ENCODE data around the gene SYNRG.

The SYNRG gene

GRCh38 chr17:37605813-37606505, 3.3 kb downstream of the SYNRG start:
- DNase-seq (ENCODE audit: low spot score): no peak

DNA sequence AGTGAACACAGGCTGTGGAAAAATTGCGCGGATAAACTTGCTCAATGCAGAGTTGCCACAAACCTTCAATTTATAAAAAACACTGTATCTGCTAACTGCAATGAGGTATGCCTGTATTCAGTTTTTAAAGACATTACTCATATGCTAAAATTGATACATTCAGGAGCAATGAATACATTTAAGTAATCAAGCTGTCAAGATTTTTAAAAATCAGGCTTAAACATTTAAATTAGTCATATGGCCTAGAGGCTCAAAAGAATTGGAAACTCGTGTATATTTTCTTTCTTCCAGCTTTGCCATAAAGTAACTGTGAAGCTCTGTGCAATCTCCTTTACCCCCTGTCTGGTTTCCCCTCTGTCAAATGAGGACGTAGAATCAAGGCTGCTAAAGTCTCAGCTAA, 4.1 kb downstream of the SYNRG start:
- no peak for DNase-seq (ENCODE audit: low spot score)

DNA sequence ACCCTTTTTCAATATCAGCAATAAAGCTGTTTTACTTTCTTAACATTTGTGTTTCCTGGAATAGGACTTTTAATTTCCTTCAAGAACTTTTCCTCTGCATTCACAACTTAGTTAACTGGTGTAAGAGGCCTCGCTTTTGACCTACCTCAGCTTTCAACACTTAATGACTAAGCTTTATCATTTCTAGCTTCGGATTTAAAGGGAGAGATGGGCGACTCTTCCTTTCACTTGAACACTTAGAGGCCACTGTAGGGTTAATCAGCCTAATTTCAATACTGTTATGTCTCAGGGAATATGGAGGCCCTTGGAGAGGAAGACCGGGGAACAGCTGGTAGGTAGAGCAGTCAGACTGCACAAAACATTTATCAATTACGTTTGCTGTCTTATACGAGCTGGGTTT, 4.7 kb downstream of the SYNRG start:
- DNase-seq (ENCODE audit: low spot score): no peak

DNA sequence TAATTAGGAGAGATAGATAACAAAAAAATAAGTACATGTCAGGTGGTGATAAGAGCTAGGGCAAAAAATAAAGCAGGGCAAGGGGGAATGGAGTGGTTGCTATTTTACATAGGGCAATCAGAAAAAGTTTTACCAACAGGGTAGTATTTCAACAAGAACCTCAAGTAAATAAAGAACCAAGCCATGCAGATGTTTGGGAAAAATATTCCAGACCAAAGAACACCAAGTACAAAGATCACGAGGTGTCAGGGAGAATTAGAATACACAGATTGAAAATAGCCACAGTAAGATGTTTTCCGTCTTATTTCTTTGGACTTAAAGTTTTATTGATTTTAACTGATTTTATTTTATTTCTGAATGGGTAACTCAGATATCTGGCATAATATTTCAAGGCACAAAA, 11.1 kb downstream of the SYNRG start:
- DNase-seq (ENCODE audit: low spot score): no peak

DNA sequence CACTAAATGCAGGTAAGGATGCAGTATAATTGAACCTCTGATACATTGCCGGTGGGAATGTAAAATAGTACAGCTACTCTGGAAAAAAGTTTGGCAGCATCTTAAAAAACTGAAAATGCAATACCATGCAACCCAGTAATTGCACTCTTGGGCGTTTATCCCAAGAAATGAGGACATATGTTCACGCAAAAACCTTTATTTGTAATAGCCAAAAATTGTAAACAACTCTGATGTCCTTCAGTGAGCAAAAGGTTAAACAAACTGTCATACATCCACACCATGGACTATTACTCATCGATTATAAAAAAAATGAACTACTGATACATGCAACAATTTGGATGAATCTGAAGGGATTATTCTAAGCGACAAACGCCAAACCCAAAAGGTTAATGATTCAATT, 16.9 kb downstream of the SYNRG start:
- DNase-seq (ENCODE audit: low spot score): no peak

- DNase-seq (ENCODE audit: low spot score): no peak
Observed at GRCh38 chr17:37585066-37585465, 24.2 kb downstream of the SYNRG start.

DNA sequence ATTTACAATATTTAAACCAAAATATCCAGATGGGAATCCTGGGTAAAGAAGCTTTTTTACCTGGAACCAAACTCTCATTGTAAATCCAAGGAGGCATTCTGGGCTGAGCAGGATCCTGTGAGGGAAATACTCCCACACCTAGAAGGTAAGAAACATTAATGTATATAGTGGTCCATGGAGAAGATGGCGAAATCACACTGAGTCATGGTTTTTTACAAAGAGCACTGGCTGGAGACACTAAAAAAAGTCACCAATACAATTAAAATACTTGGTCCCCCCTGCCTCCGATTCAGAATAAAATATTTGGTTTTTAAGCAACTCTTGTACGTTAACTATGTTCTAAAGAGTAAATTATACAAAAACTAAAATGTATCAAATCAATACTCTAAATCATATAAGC, 32.9 kb downstream of the SYNRG start:
- DNase-seq (ENCODE audit: low spot score): no peak

GRCh38 chr17:37574427-37574826, 34.8 kb downstream of the SYNRG start:
- DNase-seq (ENCODE audit: low spot score): no peak

DNA sequence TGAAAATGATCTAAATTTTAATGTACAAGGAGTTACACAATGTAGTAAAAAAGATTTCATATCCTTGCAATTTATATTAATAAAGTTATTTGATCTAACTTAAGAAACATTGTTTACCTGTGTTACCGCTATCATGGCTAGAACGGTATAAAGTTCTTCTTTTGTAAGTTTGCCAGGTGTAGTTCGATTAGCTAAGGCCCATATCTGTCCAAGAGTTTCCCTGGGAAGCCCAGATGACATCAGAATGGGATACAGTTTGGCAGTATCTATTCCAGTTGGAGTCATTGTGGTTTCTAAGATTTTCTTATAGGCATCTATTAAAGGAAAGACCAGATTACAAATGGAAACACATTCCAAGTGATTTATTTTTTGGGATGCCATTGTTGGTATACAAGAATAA, 37.5 kb downstream of the SYNRG start:
- DNase-seq (ENCODE audit: low spot score): no peak

DNA sequence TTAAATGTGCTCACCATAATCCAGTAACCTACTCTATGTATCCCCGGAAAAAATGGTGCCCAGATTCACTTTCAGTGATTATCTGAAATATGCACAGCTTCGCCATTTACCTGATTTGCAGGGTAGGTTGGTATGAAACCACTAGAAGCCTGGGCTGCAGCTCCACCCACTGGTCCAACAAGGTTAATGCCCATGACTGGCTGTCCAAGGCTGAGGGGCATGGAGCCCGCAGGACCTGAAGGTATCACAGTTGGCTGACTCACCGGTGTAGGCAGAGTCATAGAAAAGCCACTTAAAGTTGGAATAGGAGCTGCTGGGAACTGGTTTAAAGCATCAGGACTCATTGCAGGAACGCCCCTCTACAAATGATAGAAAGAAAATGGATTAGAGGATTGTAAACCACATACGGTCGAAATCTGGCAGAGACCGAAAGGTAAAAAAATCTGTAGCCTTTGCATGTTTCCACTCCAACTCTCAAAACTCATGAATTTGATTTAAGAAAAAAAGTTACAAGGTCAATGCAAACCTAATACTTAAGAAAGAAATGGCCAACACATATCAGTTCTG, 38.6 kb downstream of the SYNRG start:
- DNase-seq (ENCODE audit: low spot score): peak; percentile 41

- no peak for DNase-seq (ENCODE audit: low spot score)
Observed at GRCh38 chr17:37568350-37569053, 40.7 kb downstream of the SYNRG start.

- no peak for DNase-seq (ENCODE audit: low spot score)
Observed at GRCh38 chr17:37567538-37567937, 41.7 kb downstream of the SYNRG start.

- DNase-seq (ENCODE audit: low spot score): no peak
Observed at GRCh38 chr17:37567137-37567536, 42.1 kb downstream of the SYNRG start.

- DNase-seq (ENCODE audit: low spot score): no peak
Observed at GRCh38 chr17:37564252-37564651, 45.0 kb downstream of the SYNRG start.

GRCh38 chr17:37562016-37562745, 47.0 kb downstream of the SYNRG start:
- no peak for DNase-seq (ENCODE audit: low spot score)

DNA sequence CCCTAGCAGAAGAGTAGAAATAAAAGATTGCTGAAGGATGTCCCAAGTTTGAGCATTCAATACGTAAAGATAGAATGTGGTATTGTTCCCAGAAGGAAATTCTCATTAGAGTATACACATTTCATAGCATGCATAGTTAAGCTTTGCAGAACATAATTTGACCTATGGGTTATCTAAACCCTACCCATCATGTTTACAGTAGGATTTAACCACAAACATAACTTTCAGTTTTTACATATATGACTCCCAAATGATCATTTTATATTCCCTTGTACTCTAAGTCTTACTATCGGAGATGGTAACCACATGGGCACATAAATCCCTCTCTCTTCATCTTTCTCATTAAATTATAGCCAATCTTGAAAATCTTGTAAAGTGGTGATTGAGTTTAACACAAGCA, 50.9 kb downstream of the SYNRG start:
- DNase-seq (ENCODE audit: low spot score): no peak

- no peak for DNase-seq (ENCODE audit: low spot score)
Observed at GRCh38 chr17:37557482-37557881, 51.7 kb downstream of the SYNRG start.

DNA sequence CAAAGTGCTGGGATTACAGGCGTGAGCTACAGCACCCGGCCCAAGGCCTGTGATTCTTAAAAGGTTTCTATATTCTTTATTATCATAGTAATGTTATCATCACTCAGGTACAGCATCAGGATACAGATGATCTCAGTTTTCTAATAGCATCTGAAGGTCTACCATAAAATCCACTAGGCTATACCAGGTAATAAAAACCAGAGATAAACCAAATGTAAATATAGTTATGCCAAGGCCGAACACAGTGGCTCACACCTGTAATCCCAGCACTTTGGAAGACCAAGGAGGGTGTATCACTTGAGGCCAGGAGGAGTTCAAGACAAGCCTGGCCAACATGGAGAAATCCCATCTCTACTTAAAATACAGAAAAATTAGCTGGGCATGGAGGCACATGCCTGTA, 53.8 kb downstream of the SYNRG start:
- DNase-seq (ENCODE audit: low spot score): no peak

DNA sequence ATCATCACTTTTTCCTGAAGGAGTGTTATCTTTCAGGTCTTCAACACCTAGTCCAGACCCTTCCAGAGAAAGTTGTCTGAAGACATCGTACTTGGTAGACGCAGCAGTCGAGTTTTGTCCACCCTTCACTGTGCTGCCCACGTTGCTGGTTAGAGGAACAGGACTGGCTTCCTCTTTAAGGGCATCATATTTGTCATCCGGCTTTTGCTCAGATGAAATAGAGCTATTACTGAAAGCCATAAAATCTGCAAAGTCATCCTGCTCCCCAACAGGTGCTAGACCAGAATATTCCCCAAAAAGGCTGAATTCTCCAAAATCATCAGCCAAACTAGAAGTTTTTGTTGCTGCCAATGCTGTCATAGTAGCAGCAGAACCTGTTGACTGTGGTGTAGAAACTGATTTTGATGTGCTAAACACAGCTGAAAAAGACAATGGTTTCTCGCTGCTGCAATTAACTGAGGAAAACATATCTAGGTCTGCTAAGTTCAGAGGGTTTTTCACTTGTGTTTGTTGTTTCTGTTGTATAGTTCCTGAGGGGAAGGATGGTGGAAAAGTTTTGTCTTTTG, 55.7 kb downstream of the SYNRG start:
- DNase-seq (ENCODE audit: low spot score): no peak

- no peak for DNase-seq (ENCODE audit: low spot score)
Observed at GRCh38 chr17:37551788-37552187, 57.4 kb downstream of the SYNRG start.

DNA sequence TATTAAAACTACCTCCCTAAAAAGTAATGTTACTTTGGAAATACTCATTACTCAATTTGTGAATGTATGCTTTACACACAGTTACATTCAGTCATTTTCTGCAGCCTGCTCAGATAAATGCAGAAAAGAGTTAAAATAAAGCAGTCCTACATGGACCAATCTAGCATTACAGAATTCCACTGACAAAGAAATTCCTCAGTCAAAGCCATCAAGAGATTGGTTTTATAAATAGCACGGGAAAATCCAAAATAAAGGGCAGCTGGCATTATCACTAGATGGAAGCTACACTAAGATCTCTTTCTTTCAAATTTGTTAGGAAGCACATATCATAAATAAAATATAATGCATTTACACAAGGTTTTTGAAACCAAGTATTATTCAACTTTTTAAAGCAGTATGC, 61.2 kb downstream of the SYNRG start:
- DNase-seq (ENCODE audit: low spot score): no peak

DNA sequence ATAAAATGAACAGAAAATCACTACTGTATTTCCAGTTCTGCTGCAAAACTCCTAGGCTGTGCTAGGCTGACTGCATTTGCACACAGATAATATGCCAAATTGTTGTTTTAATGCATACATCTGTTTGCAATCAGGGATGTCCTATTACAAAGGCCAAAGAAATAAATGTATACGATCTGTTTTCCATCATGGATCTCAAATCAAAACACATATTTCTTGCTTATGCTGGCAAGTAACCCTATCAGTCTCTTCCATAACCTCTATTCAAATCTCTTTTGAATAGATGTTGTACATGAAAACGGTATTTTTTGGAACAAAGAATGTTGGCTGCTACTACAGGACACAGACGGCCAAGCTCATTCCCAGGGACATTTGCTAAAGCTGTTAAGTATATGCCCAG, 62.9 kb downstream of the SYNRG start:
- no peak for DNase-seq (ENCODE audit: low spot score)

DNA sequence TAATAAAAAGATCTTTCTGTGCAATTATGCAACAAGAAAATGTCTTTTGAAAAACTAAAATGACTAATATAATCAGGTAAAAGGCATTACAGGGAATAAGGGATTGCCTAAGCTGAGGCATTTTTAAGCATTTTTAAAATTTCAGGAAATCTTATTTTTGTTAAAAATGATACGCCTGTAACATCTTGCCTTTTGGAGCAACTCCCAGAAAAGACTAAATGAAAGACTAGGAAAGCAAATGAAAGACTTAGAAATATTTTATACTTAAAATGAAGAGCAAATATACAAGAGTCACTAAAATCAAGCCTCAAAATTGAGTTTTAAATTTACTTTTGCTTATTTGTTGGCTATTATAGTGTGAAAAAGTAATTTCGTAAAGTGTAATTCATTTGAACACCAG, 63.7 kb downstream of the SYNRG start:
- DNase-seq (ENCODE audit: low spot score): no peak
